GM12891 (cell line): ENCODE data around the gene CORT.

Source experiments
- POLR2A ChIP-seq: IDR thresholded peaks from 2 replicates; pipeline ENCODE4 v1.6.1; 2011; ENCODE audit warnings: low read depth, low read length, control low read depth
- POLR2AphosphoS5 ChIP-seq: IDR thresholded peaks from 2 replicates; pipeline ENCODE4 v1.6.1; 2011; ENCODE audit warnings: low read depth, low read length, control low read depth
- POU2F2 ChIP-seq: IDR thresholded peaks from 2 replicates; pipeline ENCODE4 v1.6.1; 2011; ENCODE audit warnings: low read depth, mild to moderate bottlenecking, control low read depth, low read length, moderate library complexity
- SPI1 ChIP-seq: IDR thresholded peaks from 2 replicates; pipeline ENCODE4 v1.6.1; 2011; ENCODE audit warnings: low read depth, low read length, control low read depth
- TAF1 ChIP-seq: IDR thresholded peaks from 2 replicates; pipeline ENCODE4 v1.6.1; 2011; ENCODE audit warnings: low read depth, low read length, control low read depth

GRCh38 chr1:10421637-10422036, 28.2 kb upstream of the CORT start:
- TF ChIP-seq POLR2AphosphoS5 (no peak), POLR2A (no peak), SPI1 (no peak), TAF1 (no peak), POU2F2 (no peak)
